B cell (primary cell): ENCODE data around the gene TWSG1. TPM values are rescaled to one million over a fixed set of nuclear protein-coding genes. Genes with fewer than 3 reads are reported as not detected.

Experiments used
- ATAC-seq: fragments of 200-7000 bp; cut with Tn5 transposase; one replicate; pipeline ENCODE4 v1.10.0; 2021; ENCODE audit warnings: low read depth, mild to moderate bottlenecking, moderate number of reproducible peaks, moderate library complexity
- CTCF ChIA-PET: fragments of 350-600 bp; sonication (Branson Sonifier 250); formaldehyde crosslinking; loops from one replicate; lab custom pipeline; 2021; ENCODE audit warnings: antibody characterized with exemption, inconsistent platforms; lab: Charles Lee
- POLR2A ChIA-PET: fragments of 350-600 bp; sonication (Branson Sonifier 250); formaldehyde crosslinking; loops from one replicate; lab custom pipeline; 2021; ENCODE audit warnings: antibody characterized with exemption; lab: Charles Lee
- DNase-seq: peaks from one replicate; pipeline ENCODE4 v3.0.0; 2013
- H2AFZ ChIP-seq: 2 replicates; pipeline ENCODE4 v1.6.1; 2012; ENCODE audit warnings: mild to moderate bottlenecking, low read depth, low read length; ENCODE audit not compliant: insufficient read depth, poor library complexity, severe bottlenecking
- H3K27ac ChIP-seq, 2 donors: 1 replicate in 1 of 2; 2 replicates in 1 of 2; pipeline ENCODE4 v1.5.1; 2012 to 2013; ENCODE audit warnings: low read length in 2 of 2, mild to moderate bottlenecking in 2 of 2, moderate library complexity in 1 of 2
- H3K27me3 ChIP-seq, 4 experiments: fragments of 200-600 bp in 1 of 4; sonication (generic) in 1 of 4; replicated peaks in 1 of 4; 1 replicate in 2 of 4; 2 replicates in 2 of 4; pipeline versions ENCODE4 v1.6.1 to v1.7.0; 2013 to 2016; ENCODE audit warnings: low read length in 3 of 4, mild to moderate bottlenecking in 2 of 4, mixed read lengths in 1 of 4, moderate library complexity in 1 of 4; ENCODE audit not compliant: insufficient read depth in 4 of 4, control insufficient read depth in 3 of 4; ENCODE audit errors: control extremely low read depth in 1 of 4
- H3K36me3 ChIP-seq, 2 experiments: replicated peaks in 1 of 2; 1 replicate in 1 of 2; 2 replicates in 1 of 2; pipeline versions ENCODE4 v1.6.1 to v1.7.1; 2013; ENCODE audit warnings: low read length in 1 of 2; ENCODE audit not compliant: insufficient read depth in 2 of 2, control insufficient read depth in 1 of 2; ENCODE audit errors: control extremely low read depth in 1 of 2, extremely low read depth in 1 of 2
- H3K4me1 ChIP-seq, 2 donors: fragments of 200-600 bp in 1 of 2; sonication (generic) in 1 of 2; 1 replicate in 1 of 2; 2 replicates in 1 of 2; pipeline versions ENCODE4 v1.5.1 to v1.6.1; 2013 to 2017; ENCODE audit warnings: low read length in 2 of 2; ENCODE audit not compliant: control insufficient read depth in 2 of 2, insufficient read depth in 2 of 2
- H3K4me2 ChIP-seq: replicated peaks from 2 replicates; pipeline ENCODE3; 2012; ENCODE audit warnings: mild to moderate bottlenecking, low read depth, low read length; ENCODE audit not compliant: poor library complexity, severe bottlenecking
- H3K4me3 ChIP-seq, 5 experiments: fragments of 200-600 bp in 1 of 5; sonication (generic) in 1 of 5; 1 replicate in 3 of 5; 2 replicates in 2 of 5; pipeline versions ENCODE4 v1.5.1 to v1.7.0; 2011 to 2016; ENCODE audit warnings: low read length in 4 of 5, mild to moderate bottlenecking in 4 of 5, low read depth in 2 of 5, control low read depth in 1 of 5, moderate library complexity in 1 of 5; ENCODE audit not compliant: insufficient read depth in 1 of 5; ENCODE audit errors: control extremely low read depth in 1 of 5, extremely low read depth in 1 of 5
- H3K79me2 ChIP-seq: fragments of 200-600 bp; sonication (generic); one replicate; pipeline ENCODE4 v1.6.0; 2016; ENCODE audit warnings: low read length; ENCODE audit not compliant: control insufficient read depth, insufficient read depth
- H3K9ac ChIP-seq: fragments of 200-600 bp; sonication (generic); 2 replicates; pipeline ENCODE4 v1.6.1; 2017; ENCODE audit warnings: mild to moderate bottlenecking, low read length, moderate library complexity
- H3K9me3 ChIP-seq, 3 donors: one replicate each; pipeline versions ENCODE4 v1.6.1 to v1.7.1; 2013; ENCODE audit warnings: low read length in 2 of 3; ENCODE audit not compliant: control insufficient read depth in 2 of 3, insufficient read depth in 1 of 3; ENCODE audit errors: control extremely low read depth in 1 of 3
- H4K20me1 ChIP-seq: 2 replicates; pipeline ENCODE4 v1.6.0; 2012; ENCODE audit warnings: mild to moderate bottlenecking, low read length; ENCODE audit not compliant: insufficient read depth, control insufficient read depth, poor library complexity, severe bottlenecking
- H3K27ac Mint-ChIP-seq: one replicate; pipeline ENCODE4 v1.8.0; 2021; ENCODE audit warnings: mixed read lengths
- H3K27me3 Mint-ChIP-seq: one replicate; pipeline ENCODE4 v1.8.0; 2021; ENCODE audit warnings: mixed read lengths
- H3K4me1 Mint-ChIP-seq: one replicate; pipeline ENCODE4 v1.8.0; 2021; ENCODE audit warnings: mixed read lengths
- H3K4me3 Mint-ChIP-seq: one replicate; pipeline ENCODE4 v1.8.0; 2021; ENCODE audit warnings: mixed read lengths
- H3K9me3 Mint-ChIP-seq: one replicate; pipeline ENCODE4 v1.8.0; 2022; ENCODE audit warnings: mixed read lengths; ENCODE audit not compliant: insufficient read depth
- CTCF ChIP-seq: fragments of 200-600 bp; IDR thresholded peaks from one replicate; pipeline ENCODE4 v1.8.0; 2022; ENCODE audit warnings: antibody characterized with exemption, mild to moderate bottlenecking
- EZH2 ChIP-seq: IDR thresholded peaks from 2 replicates; pipeline ENCODE4 v1.6.1; 2012; ENCODE audit warnings: borderline replicate concordance, low read depth, mild to moderate bottlenecking, moderate library complexity, low read length; ENCODE audit not compliant: insufficient read depth, poor library complexity, severe bottlenecking
- WGBS: methylation state at CpG from one replicate; pipeline ENCODE4 v1.1.5; 2013; ENCODE audit warnings: missing lambda C conversion rate; ENCODE audit not compliant: insufficient coverage; 5-methylcytosine and 5-hydroxymethylcytosine counted together
- intact Hi-C: fragments of 100-400 bp; cut with micrococcal nuclease; formaldehyde crosslinking; loops from one replicate; pipeline ENCODE4 v1.10.0; 2022
- polyA plus RNA-seq: library from polyadenylated mRNA; depleted of rRNA; stranded (reverse); fragments of >200 nt; gene quantifications from 2 replicates; pipeline ENCODE4 v1.2.3, GENCODE V29; 2012
- total RNA-seq, 2 donors: library from RNA; stranded (reverse); fragments of 120-200 nt in 1 of 2; gene quantifications; 1 replicate in 1 of 2; 2 replicates in 1 of 2; pipeline versions ENCODE4 v1.2.3 to v1.2.4, GENCODE V29; 2013 to 2022

The TWSG1 gene
- total and polyA plus RNA-seq, 2 donors (not counting 1 experiment from before 2014, with no cell fraction given), result 1.1 to 6.3 TPM

- POLR2A ChIA-PET, result no interaction called here
- TF ChIP-seq EZH2, result no peak
- TF ChIP-seq CTCF, result no peak
- Histone ChIP-seq H3K9me3 (no peaks in the 10 kb centered on the region), H3K27ac (no peak overlapping the region), H3K4me3 (no peak overlapping the region), H3K36me3 (no peaks in the 10 kb centered on the region), H2AFZ (no peak overlapping the region), H3K27me3 (no peaks in the 10 kb centered on the region), H4K20me1 (no peaks in the 10 kb centered on the region), H3K9ac (no peak overlapping the region), H3K79me2 (no peaks in the 10 kb centered on the region), H3K4me1 (no peaks in the 10 kb centered on the region), H3K4me2 (no peak overlapping the region)
- no peaks in the 10 kb centered on the region for H3K4me1 Mint-ChIP-seq
- no peak for ATAC-seq
- H3K9me3 Mint-ChIP-seq, result peaks cover 5% of the 10 kb centered on the region
- no peaks in the 10 kb centered on the region for H3K27me3 Mint-ChIP-seq
- no peak for DNase-seq
- H3K4me3 Mint-ChIP-seq, result no peak overlapping the region
- CTCF ChIA-PET, result no interaction called here
- intact Hi-C loops, result no loop called here
- H3K27ac Mint-ChIP-seq, result no peak overlapping the region
- no CpG with 5 or more reads among the region's 4 CpGs for WGBS
Observed at GRCh38 chr18:9380621-9381395, 46.2 kb downstream of the TWSG1 start.

DNA sequence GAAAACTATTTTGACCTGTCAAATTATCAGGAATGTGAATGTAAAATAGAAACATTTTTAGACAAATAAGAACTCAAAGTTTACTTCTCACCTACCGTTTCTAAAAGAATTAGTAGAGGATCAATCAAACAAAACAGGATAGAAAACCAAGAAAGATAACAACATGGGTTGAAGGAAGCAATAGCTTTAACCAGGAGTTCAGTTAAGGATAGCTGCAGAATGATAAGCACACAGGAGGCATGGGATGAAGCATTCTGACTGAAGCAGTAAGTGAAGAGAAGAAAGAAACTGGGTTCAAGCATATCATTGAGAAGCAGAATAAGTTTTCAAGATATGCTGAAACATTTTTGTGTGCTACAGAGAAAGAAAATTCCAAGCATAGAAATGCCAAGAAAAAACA, 52.3 kb downstream of the TWSG1 start:
- Histone ChIP-seq H3K27me3 (no peaks in the 10 kb centered on the region), H3K27ac (no peak overlapping the region), H3K9ac (no peak overlapping the region), H3K79me2 (no peaks in the 10 kb centered on the region), H3K4me2 (no peak overlapping the region), H2AFZ (no peak overlapping the region), H3K4me3 (no peak overlapping the region), H3K9me3 (peaks cover 0 to 5% (median 4%) of the 10 kb centered on the region in 3 donors), H4K20me1 (no peaks in the 10 kb centered on the region), H3K36me3 (no peaks in the 10 kb centered on the region), H3K4me1 (no peaks in the 10 kb centered on the region)
- Mint-ChIP-seq H3K4me1 (peaks cover 2% of the 10 kb centered on the region), H3K27me3 (no peaks in the 10 kb centered on the region), H3K4me3 (no peak overlapping the region), H3K9me3 (peaks cover 6% of the 10 kb centered on the region), H3K27ac (no peak overlapping the region)
- no peak for DNase-seq
- ATAC-seq, result no peak
- no peak for TF ChIP-seq CTCF
- TF ChIP-seq EZH2, result no peak
- no CpG with 5 or more reads among the region's 1 CpG for WGBS
- intact Hi-C loops, result no loop called here
- ChIA-PET CTCF (no interaction called here), POLR2A (no interaction called here)
